ENCODE results near the gene PHF21B.

DNA sequence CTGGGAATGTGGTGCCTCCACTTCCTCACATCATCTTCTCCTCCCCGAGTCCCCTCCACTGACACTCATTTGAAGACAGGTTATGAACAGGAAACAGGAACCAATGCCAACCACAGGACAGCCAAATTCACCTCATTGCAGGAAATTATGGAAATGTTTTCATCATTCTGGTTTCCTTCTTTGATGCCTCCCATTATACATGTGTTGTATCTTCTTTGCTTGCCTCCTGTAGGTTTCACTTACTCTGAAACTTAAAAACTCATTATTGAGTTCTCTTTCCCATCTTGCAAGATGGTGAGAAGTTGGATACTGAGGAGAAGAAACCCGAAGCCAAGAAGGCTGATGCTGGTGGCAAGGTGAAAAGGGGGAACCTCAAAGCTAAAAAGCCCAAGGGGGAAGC, 108.5 kb downstream of the PHF21B start:
- TF ChIP-seq, protein P1, sequence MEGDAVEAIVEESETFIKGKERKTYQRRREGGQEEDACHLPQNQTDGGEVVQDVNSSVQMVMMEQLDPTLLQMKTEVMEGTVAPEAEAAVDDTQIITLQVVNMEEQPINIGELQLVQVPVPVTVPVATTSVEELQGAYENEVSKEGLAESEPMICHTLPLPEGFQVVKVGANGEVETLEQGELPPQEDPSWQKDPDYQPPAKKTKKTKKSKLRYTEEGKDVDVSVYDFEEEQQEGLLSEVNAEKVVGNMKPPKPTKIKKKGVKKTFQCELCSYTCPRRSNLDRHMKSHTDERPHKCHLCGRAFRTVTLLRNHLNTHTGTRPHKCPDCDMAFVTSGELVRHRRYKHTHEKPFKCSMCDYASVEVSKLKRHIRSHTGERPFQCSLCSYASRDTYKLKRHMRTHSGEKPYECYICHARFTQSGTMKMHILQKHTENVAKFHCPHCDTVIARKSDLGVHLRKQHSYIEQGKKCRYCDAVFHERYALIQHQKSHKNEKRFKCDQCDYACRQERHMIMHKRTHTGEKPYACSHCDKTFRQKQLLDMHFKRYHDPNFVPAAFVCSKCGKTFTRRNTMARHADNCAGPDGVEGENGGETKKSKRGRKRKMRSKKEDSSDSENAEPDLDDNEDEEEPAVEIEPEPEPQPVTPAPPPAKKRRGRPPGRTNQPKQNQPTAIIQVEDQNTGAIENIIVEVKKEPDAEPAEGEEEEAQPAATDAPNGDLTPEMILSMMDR (IDR thresholded peaks at IDR 0.05; ENCODE audit: low read length), result no peak
- no peak for TF ChIP-seq EZH2 (IDR thresholded peaks at IDR 0.05; ENCODE audit: borderline replicate concordance, low read length)
